Measurements from ENCODE around the gene XAB2.
A peak's percentile ranks its signal among the peaks of the same experiment; 100 is the strongest.

Gene XAB2

GRCh38 chr19:7629347-7630054 is at the start of gene XAB2, which contains the start of gene PET100:
Gene XAB2 (minus strand): TSS chr19:7629545. CDS start chr19:7629527, 18 bp downstream.
Gene PET100 (plus strand): TSS chr19:7629793. CDS start chr19:7629834, 41 bp downstream.
- DNase-seq, result peak; percentile 92

- DNase-seq, result no peak
Measured at GRCh38 chr19:7677669-7678311, 48.4 kb upstream of the XAB2 start.

GRCh38 chr19:7676854-7677253 is 47.5 kb upstream of the XAB2 start, which contains the start of gene MCEMP1:
Gene MCEMP1 (plus strand): TSS chr19:7677090. CDS start chr19:7677121, 31 bp downstream.
- no peak for DNase-seq

- no peak for DNase-seq
Measured at GRCh38 chr19:7676376-7676775, 47.0 kb upstream of the XAB2 start.

- DNase-seq, result peak; percentile 11
Measured at GRCh38 chr19:7674010-7675005, 45.0 kb upstream of the XAB2 start.

GRCh38 chr19:7672522-7672921 is 43.2 kb upstream of the XAB2 start:
- no peak for DNase-seq

GRCh38 chr19:7670790-7671189 is 41.4 kb upstream of the XAB2 start:
- DNase-seq, result no peak

- DNase-seq, result no peak
Measured at GRCh38 chr19:7670150-7670783, 40.9 kb upstream of the XAB2 start.

- DNase-seq, result no peak
Measured at GRCh38 chr19:7669641-7670040, 40.3 kb upstream of the XAB2 start.

GRCh38 chr19:7668842-7669241 is 39.5 kb upstream of the XAB2 start, which contains the start of gene RETN:
Gene RETN (plus strand): TSS chr19:7669049. CDS start chr19:7669327, 278 bp downstream.
- no peak for DNase-seq

GRCh38 chr19:7665076-7665475 is 35.7 kb upstream of the XAB2 start:
- no peak for DNase-seq

GRCh38 chr19:7663706-7664105 is 34.4 kb upstream of the XAB2 start:
- no peak for DNase-seq

GRCh38 chr19:7662657-7663056 is 33.3 kb upstream of the XAB2 start:
- DNase-seq, result no peak

GRCh38 chr19:7661744-7662538 is 32.6 kb upstream of the XAB2 start:
- no peak for DNase-seq

- no peak for DNase-seq
Measured at GRCh38 chr19:7658219-7658686, 28.9 kb upstream of the XAB2 start.

GRCh38 chr19:7657131-7657751 is 27.9 kb upstream of the XAB2 start:
- no peak for DNase-seq

- no peak for DNase-seq
Measured at GRCh38 chr19:7655581-7655980, 26.2 kb upstream of the XAB2 start.

GRCh38 chr19:7654401-7654800 is 25.1 kb upstream of the XAB2 start:
- no peak for DNase-seq

- DNase-seq, result peak; percentile 48
Measured at GRCh38 chr19:7652061-7652641, 22.8 kb upstream of the XAB2 start.

GRCh38 chr19:7650148-7650547 is 20.8 kb upstream of the XAB2 start:
- DNase-seq, result no peak
